ENCODE data around the gene DRD3.

DRD3 gene

DNA sequence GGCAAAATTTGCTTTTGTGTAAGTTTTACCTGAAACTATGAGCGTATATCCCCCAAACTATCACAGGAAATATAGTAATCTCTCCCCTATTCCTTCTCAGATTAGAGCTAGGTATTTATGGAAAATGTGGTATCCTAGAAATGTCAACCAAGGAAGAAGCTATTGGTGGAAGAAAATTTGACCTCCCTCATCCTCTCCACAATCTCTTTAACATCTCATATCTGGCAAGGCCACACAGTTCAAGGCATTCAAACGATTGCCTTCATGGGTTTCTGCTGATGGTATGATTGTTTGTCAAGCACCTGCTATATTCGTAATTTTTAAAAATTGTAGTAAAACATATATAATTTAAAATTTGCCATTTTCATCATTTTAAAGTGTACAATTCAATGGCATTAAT lies 27.5 kb upstream of the DRD3 start:
- Histone ChIP-seq H3K4me1 (ENCODE audit: low read depth, poor library complexity, severe bottlenecking) (no peaks in the 10 kb centered on the region), H3K4me3 (IDR thresholded peaks at IDR 0.05; ENCODE audit: insufficient read depth, low read depth, low read length) (no peak overlapping the region), H3K9ac (no peak overlapping the region), H3K27me3 (ENCODE audit: insufficient read depth, low read depth) (no peaks in the 10 kb centered on the region), H2AFZ (ENCODE audit: low read depth) (no peak overlapping the region), H4K20me1 (ENCODE audit: insufficient read depth) (no peaks in the 10 kb centered on the region), H3K4me2 (no peak overlapping the region), H3K36me3 (ENCODE audit: insufficient read depth) (no peaks in the 10 kb centered on the region), H3K79me2 (ENCODE audit: insufficient read depth, low read depth) (no peaks in the 10 kb centered on the region), H3K27ac (no peak overlapping the region)
- TF ChIP-seq, protein P1, sequence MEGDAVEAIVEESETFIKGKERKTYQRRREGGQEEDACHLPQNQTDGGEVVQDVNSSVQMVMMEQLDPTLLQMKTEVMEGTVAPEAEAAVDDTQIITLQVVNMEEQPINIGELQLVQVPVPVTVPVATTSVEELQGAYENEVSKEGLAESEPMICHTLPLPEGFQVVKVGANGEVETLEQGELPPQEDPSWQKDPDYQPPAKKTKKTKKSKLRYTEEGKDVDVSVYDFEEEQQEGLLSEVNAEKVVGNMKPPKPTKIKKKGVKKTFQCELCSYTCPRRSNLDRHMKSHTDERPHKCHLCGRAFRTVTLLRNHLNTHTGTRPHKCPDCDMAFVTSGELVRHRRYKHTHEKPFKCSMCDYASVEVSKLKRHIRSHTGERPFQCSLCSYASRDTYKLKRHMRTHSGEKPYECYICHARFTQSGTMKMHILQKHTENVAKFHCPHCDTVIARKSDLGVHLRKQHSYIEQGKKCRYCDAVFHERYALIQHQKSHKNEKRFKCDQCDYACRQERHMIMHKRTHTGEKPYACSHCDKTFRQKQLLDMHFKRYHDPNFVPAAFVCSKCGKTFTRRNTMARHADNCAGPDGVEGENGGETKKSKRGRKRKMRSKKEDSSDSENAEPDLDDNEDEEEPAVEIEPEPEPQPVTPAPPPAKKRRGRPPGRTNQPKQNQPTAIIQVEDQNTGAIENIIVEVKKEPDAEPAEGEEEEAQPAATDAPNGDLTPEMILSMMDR (conservative IDR thresholded peaks at IDR 0.05; ENCODE audit: low read depth, low read length), result no peak

- Histone ChIP-seq H4K20me1 (ENCODE audit: insufficient read depth) (no peaks in the 10 kb centered on the region), H3K79me2 (ENCODE audit: insufficient read depth, low read depth) (no peaks in the 10 kb centered on the region), H3K36me3 (ENCODE audit: insufficient read depth) (no peaks in the 10 kb centered on the region), H3K9ac (no peak overlapping the region), H3K4me2 (no peak overlapping the region), H3K27me3 (ENCODE audit: insufficient read depth, low read depth) (no peaks in the 10 kb centered on the region), H3K4me1 (ENCODE audit: low read depth, poor library complexity, severe bottlenecking) (no peaks in the 10 kb centered on the region), H2AFZ (ENCODE audit: low read depth) (no peak overlapping the region), H3K4me3 (IDR thresholded peaks at IDR 0.05; ENCODE audit: insufficient read depth, low read depth, low read length) (no peak overlapping the region), H3K27ac (no peak overlapping the region)
- TF ChIP-seq, protein P1 (conservative IDR thresholded peaks at IDR 0.05; ENCODE audit: low read depth, low read length), result no peak
Observed at GRCh38 chr3:114205541-114205940, 26.7 kb upstream of the DRD3 start.

- Histone ChIP-seq H3K27me3 (ENCODE audit: insufficient read depth, low read depth) (no peaks in the 10 kb centered on the region), H3K4me1 (ENCODE audit: low read depth, poor library complexity, severe bottlenecking) (no peaks in the 10 kb centered on the region), H3K27ac (no peak overlapping the region), H3K4me3 (IDR thresholded peaks at IDR 0.05; ENCODE audit: insufficient read depth, low read depth, low read length) (no peak overlapping the region), H3K4me2 (no peak overlapping the region), H3K9ac (no peak overlapping the region), H3K79me2 (ENCODE audit: insufficient read depth, low read depth) (no peaks in the 10 kb centered on the region), H4K20me1 (ENCODE audit: insufficient read depth) (no peaks in the 10 kb centered on the region), H3K36me3 (ENCODE audit: insufficient read depth) (no peaks in the 10 kb centered on the region), H2AFZ (ENCODE audit: low read depth) (no peak overlapping the region)
- TF ChIP-seq, protein P1 (conservative IDR thresholded peaks at IDR 0.05; ENCODE audit: low read depth, low read length), result no peak
Observed at GRCh38 chr3:114194750-114195149, 15.9 kb upstream of the DRD3 start.

DNA sequence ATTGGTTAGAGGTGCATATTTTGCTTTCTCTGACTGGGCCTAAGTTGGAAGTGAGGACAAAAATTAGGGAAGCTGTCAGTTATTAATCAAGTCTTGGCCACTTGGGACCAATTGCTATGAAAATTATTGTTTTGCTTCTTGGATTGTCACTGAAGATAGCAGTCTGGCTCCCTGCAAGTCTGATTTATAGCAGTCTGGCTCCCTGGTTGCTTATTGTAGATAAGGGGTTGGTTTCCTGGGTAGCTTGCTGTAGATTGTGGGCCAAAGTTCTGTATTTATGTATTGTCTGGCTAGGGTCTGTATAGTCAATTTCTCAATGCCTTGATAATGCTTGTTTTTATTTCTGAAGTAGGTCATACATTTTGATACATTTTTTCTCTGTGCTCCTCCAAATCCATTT lies 13.3 kb upstream of the DRD3 start:
- Histone ChIP-seq H3K4me2 (no peak overlapping the region), H3K27ac (no peak overlapping the region), H3K36me3 (ENCODE audit: insufficient read depth) (no peaks in the 10 kb centered on the region), H2AFZ (ENCODE audit: low read depth) (no peak overlapping the region), H3K79me2 (ENCODE audit: insufficient read depth, low read depth) (no peaks in the 10 kb centered on the region), H3K27me3 (ENCODE audit: insufficient read depth, low read depth) (no peaks in the 10 kb centered on the region), H3K4me1 (ENCODE audit: low read depth, poor library complexity, severe bottlenecking) (no peaks in the 10 kb centered on the region), H3K9ac (no peak overlapping the region), H4K20me1 (ENCODE audit: insufficient read depth) (no peaks in the 10 kb centered on the region), H3K4me3 (IDR thresholded peaks at IDR 0.05; ENCODE audit: insufficient read depth, low read depth, low read length) (no peak overlapping the region)
- TF ChIP-seq, protein P1 (conservative IDR thresholded peaks at IDR 0.05; ENCODE audit: low read depth, low read length), result no peak

Data from KMS-11 (cell line).